Activated CD4-positive, alpha-beta memory T cell treated with anti-CD3 and anti-CD28 coated beads for 36 hours (primary cell): ENCODE measurements around the gene CNNM4. TPM values are rescaled to one million over a fixed set of nuclear protein-coding genes. Genes with fewer than 3 reads are reported as not detected.

Experiments
- CTCF ChIA-PET: fragments of 350-600 bp; sonication (Branson Sonifier 250); formaldehyde crosslinking; loops from one replicate; lab custom pipeline; 2021; ENCODE audit warnings: antibody characterized with exemption, inconsistent platforms; lab: Charles Lee
- POLR2A ChIA-PET: fragments of 350-600 bp; sonication (Branson Sonifier 250); formaldehyde crosslinking; loops from one replicate; lab custom pipeline; 2021; ENCODE audit warnings: antibody characterized with exemption; lab: Charles Lee
- DNase-seq: peaks from one replicate; pipeline ENCODE4 v3.0.0-alpha.2; 2020
- H3K27ac Mint-ChIP-seq: one replicate; pipeline ENCODE4 v1.8.0; 2021; ENCODE audit warnings: mixed read lengths
- H3K27me3 Mint-ChIP-seq: one replicate; pipeline ENCODE4 v1.8.0; 2021; ENCODE audit warnings: mixed read lengths
- H3K36me3 Mint-ChIP-seq: one replicate; pipeline ENCODE4 v1.8.0; 2021; ENCODE audit warnings: mixed read lengths
- H3K4me1 Mint-ChIP-seq: one replicate; pipeline ENCODE4 v1.8.0; 2021; ENCODE audit warnings: low read depth, mixed read lengths
- H3K4me3 Mint-ChIP-seq: one replicate; pipeline ENCODE4 v1.8.0; 2021; ENCODE audit warnings: mild to moderate bottlenecking, mixed read lengths
- H3K9me3 Mint-ChIP-seq: one replicate; pipeline ENCODE4 v1.8.0; 2021; ENCODE audit warnings: mixed read lengths
- intact Hi-C: fragments of 100-400 bp; cut with micrococcal nuclease; formaldehyde crosslinking; loops from one replicate; pipeline ENCODE4 v1.15.1; 2023
- total RNA-seq, 2 experiments: library from RNA; stranded (reverse); gene quantifications; one replicate each; pipeline ENCODE4 v1.2.3, GENCODE V29; 2021

Gene CNNM4
- total RNA-seq, 2 experiments from 2014 or later, result 7.5 to 8.2 TPM

- intact Hi-C loops, result loop anchor here (1.0 to 5.0 kb wide), 5 partner anchors 21 to 204 kb away; partner anchors contain the start of genes CNNM3, KANSL3 and LMAN2L
- H3K27me3 Mint-ChIP-seq, result no peaks in the 10 kb centered on the region
- H3K36me3 Mint-ChIP-seq, result no peaks in the 10 kb centered on the region
- peak overlapping the region; percentile 72 for H3K4me3 Mint-ChIP-seq
- no peaks in the 10 kb centered on the region for H3K9me3 Mint-ChIP-seq
- ChIA-PET CTCF (interaction anchor here (0.7 to 4.4 kb wide), 22 partner anchors 10 to 351 kb away, joined by 3 to 28 read pairs (median 4); partner anchors contain the start of genes ANKRD39, CNNM3, KANSL3 and LMAN2L), POLR2A (interaction anchor here (0.9 to 1.8 kb wide), 4 partner anchors 12 to 123 kb away, joined by 4 to 5 read pairs (median 4); partner anchors contain the start of genes CNNM3 and KANSL3)
- H3K4me1 Mint-ChIP-seq, result peaks cover 56% of the 10 kb centered on the region
- peak overlapping the region; percentile 78 for H3K27ac Mint-ChIP-seq
- DNase-seq, result no peak
Observed at GRCh38 chr2:96760986-96761832, 507 bp downstream of the CNNM4 start.

DNA sequence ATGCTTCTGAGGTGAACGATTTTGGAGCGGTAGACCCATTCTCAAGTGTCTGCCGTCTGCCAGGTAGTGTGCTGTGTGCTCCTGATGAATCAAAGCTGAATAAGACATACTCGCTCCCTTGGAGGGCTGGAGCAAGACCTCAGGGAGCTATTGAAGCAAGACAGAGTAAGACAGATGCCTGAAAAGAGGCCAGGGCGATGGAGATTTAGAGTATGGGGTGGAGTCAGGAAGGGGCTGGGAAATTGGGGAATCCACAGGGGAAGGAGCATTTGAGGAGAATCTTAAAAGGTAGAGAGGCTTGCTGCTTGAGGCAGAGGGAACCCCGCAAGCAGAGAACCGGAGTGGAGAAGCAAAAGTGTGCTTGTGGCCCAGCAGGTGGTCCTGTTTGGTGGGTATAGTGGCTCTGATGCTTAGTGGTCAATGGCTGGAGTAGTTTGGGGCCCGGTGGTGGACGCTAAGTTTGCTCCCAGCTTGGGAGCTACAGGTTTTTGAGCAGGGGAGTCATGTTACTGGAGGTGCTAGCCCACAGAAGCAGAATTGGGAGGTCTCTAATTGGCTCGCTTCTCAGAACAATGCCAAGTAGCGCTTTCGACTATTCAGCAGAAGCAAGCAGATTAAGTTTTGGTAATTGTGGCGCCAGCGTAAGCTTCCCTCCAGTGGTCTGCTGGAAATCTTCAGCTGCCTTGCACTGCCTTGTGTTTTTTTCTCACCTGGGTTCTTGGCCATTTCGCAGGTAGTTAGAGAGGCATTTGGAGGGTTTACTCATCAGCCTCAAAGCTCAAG is 2.0 kb downstream of the CNNM4 start:
- Mint-ChIP-seq H3K4me1 (peaks cover 61% of the 10 kb centered on the region), H3K9me3 (no peaks in the 10 kb centered on the region), H3K27me3 (no peaks in the 10 kb centered on the region), H3K4me3 (peak overlapping the region; percentile 72), H3K27ac (no peak overlapping the region), H3K36me3 (no peaks in the 10 kb centered on the region)
- no peak for DNase-seq
- ChIA-PET CTCF (interaction anchor here (0.6 to 4.4 kb wide), 17 partner anchors 12 to 355 kb away, joined by 3 to 28 read pairs (median 5); partner anchors contain the start of genes KANSL3 and LMAN2L), POLR2A (no interaction called here)
- intact Hi-C loops, result loop anchor here (5.0 kb wide), 2 partner anchors 55 to 205 kb away; partner anchors contain the start of gene CNNM3

GRCh38 chr2:96763511-96764252 is 3.0 kb downstream of the CNNM4 start:
- no peak overlapping the region for H3K27ac Mint-ChIP-seq
- no peaks in the 10 kb centered on the region for H3K36me3 Mint-ChIP-seq
- DNase-seq, result peak; percentile 28

DNA sequence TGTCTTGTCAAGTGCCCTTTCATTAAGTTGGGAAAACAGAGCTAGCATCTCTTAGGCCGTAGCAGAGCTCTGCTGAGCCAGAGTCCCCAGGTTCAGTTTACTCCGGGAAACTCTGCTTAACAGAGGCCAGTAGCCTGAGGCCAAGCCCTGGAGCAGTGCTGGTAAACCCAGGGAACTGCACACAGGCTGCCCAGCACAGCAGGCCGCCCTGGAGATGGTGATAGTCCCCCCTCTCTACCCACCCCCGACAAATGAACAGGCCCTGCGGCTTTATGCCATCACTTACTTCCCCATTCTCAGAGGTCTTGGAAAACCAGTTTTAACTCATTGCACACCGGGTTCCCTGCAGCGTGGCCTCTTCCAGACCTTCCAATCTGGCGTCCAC is 3.5 kb downstream of the CNNM4 start:
- intact Hi-C loops, result loop anchor here (5.0 kb wide), 2 partner anchors 53 to 207 kb away; partner anchors contain the start of gene CNNM3
- CTCF ChIA-PET, result interaction anchor here (1.0 to 2.1 kb wide), 7 partner anchors 10 to 422 kb away, joined by 3 to 15 read pairs (median 7); partner anchors contain the start of gene KANSL3
- DNase-seq, result no peak
- H3K4me3 Mint-ChIP-seq, result peak overlapping the region; percentile 42
- no peak overlapping the region for H3K27ac Mint-ChIP-seq
- no peaks in the 10 kb centered on the region for H3K9me3 Mint-ChIP-seq
- peaks cover 56% of the 10 kb centered on the region for H3K4me1 Mint-ChIP-seq
- no peaks in the 10 kb centered on the region for H3K36me3 Mint-ChIP-seq
- POLR2A ChIA-PET, result interaction anchor here (0.6 kb wide), 1 partner anchor 156 kb away, joined by 3 read pairs; no protein-coding TSS in a partner anchor
- H3K27me3 Mint-ChIP-seq, result no peaks in the 10 kb centered on the region

More at GRCh38 chr2:96763511-96764252, 3.0 kb downstream of the CNNM4 start:
- Mint-ChIP-seq H3K9me3 (no peaks in the 10 kb centered on the region), H3K4me1 (peaks cover 61% of the 10 kb centered on the region), H3K27me3 (no peaks in the 10 kb centered on the region), H3K4me3 (peak overlapping the region; percentile 72)
- CTCF ChIA-PET, result interaction anchor here (0.6 to 2.1 kb wide), 14 partner anchors 11 to 422 kb away, joined by 3 to 15 read pairs (median 4); partner anchors contain the start of gene KANSL3
- intact Hi-C loops, result loop anchor here (5.0 kb wide), 2 partner anchors 54 to 206 kb away; partner anchors contain the start of gene CNNM3
- POLR2A ChIA-PET, result interaction anchor here (0.6 kb wide), 1 partner anchor 1863 kb away, joined by 3 read pairs; no protein-coding TSS in a partner anchor

GRCh38 chr2:96767135-96767871 is 6.6 kb downstream of the CNNM4 start:
- H3K4me3 Mint-ChIP-seq, result no peak overlapping the region
- no peak for DNase-seq
- H3K9me3 Mint-ChIP-seq, result no peaks in the 10 kb centered on the region
- CTCF ChIA-PET, result interaction anchor here (1.0 kb wide), 1 partner anchor 34 kb away, joined by 3 read pairs; no protein-coding TSS in a partner anchor
- H3K36me3 Mint-ChIP-seq, result no peaks in the 10 kb centered on the region
- POLR2A ChIA-PET, result interaction anchor here (0.6 kb wide), 1 partner anchor 12 kb away, joined by 3 read pairs; no protein-coding TSS in a partner anchor
- intact Hi-C loops, result no loop called here
- H3K27me3 Mint-ChIP-seq, result no peaks in the 10 kb centered on the region
- peaks cover 32% of the 10 kb centered on the region for H3K4me1 Mint-ChIP-seq
- no peak overlapping the region for H3K27ac Mint-ChIP-seq

DNA sequence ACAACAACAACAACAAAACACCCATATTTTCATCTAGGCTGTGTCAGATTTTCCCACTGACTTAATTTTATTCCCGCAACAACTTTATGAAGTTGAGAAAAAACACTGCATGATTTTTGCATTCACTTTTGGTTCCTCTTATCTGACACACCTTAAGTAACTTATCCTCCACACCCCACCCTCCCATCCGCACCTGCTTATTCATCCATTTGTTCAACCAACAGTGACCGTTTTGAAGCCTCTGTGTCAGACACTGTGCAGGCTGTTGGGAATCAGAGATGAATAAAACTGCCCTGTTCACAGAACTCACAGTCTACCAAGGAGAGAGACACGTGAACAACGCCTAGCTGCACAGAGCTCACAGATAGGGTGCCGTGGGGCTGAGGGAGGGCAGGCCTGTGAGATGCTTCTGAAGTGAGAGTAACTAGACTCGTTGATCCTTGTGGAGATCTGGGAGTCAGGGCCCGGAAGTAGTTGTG is 7.4 kb downstream of the CNNM4 start:
- intact Hi-C loops, result no loop called here
- H3K4me1 Mint-ChIP-seq, result peaks cover 31% of the 10 kb centered on the region
- POLR2A ChIA-PET, result interaction anchor here (0.6 kb wide), 1 partner anchor 11 kb away, joined by 3 read pairs; no protein-coding TSS in a partner anchor
- no peak overlapping the region for H3K4me3 Mint-ChIP-seq
- H3K27me3 Mint-ChIP-seq, result no peaks in the 10 kb centered on the region
- no peaks in the 10 kb centered on the region for H3K9me3 Mint-ChIP-seq
- DNase-seq, result no peak
- CTCF ChIA-PET, result no interaction called here
- no peak overlapping the region for H3K27ac Mint-ChIP-seq
- H3K36me3 Mint-ChIP-seq, result no peaks in the 10 kb centered on the region

GRCh38 chr2:96769814-96770213 is 9.1 kb downstream of the CNNM4 start:
- no peak for DNase-seq
- ChIA-PET POLR2A (no interaction called here), CTCF (interaction anchor here (0.6 to 1.0 kb wide), 2 partner anchors 10 to 46 kb away, joined by 3 to 5 read pairs; partner anchors contain the start of gene CNNM3)
- Mint-ChIP-seq H3K27me3 (no peaks in the 10 kb centered on the region), H3K27ac (no peak overlapping the region), H3K4me3 (no peak overlapping the region), H3K36me3 (no peaks in the 10 kb centered on the region), H3K9me3 (no peaks in the 10 kb centered on the region), H3K4me1 (peaks cover 23% of the 10 kb centered on the region)
- intact Hi-C loops, result no loop called here

GRCh38 chr2:96770442-96771202 is 9.9 kb downstream of the CNNM4 start:
- Mint-ChIP-seq H3K36me3 (no peaks in the 10 kb centered on the region), H3K9me3 (no peaks in the 10 kb centered on the region), H3K27me3 (no peaks in the 10 kb centered on the region), H3K27ac (no peak overlapping the region), H3K4me1 (peaks cover 25% of the 10 kb centered on the region), H3K4me3 (no peak overlapping the region)
- POLR2A ChIA-PET, result no interaction called here
- no peak for DNase-seq
- intact Hi-C loops, result no loop called here
- CTCF ChIA-PET, result interaction anchor here (1.2 kb wide), 1 partner anchor 9 kb away, joined by 3 read pairs; no protein-coding TSS in a partner anchor

DNA sequence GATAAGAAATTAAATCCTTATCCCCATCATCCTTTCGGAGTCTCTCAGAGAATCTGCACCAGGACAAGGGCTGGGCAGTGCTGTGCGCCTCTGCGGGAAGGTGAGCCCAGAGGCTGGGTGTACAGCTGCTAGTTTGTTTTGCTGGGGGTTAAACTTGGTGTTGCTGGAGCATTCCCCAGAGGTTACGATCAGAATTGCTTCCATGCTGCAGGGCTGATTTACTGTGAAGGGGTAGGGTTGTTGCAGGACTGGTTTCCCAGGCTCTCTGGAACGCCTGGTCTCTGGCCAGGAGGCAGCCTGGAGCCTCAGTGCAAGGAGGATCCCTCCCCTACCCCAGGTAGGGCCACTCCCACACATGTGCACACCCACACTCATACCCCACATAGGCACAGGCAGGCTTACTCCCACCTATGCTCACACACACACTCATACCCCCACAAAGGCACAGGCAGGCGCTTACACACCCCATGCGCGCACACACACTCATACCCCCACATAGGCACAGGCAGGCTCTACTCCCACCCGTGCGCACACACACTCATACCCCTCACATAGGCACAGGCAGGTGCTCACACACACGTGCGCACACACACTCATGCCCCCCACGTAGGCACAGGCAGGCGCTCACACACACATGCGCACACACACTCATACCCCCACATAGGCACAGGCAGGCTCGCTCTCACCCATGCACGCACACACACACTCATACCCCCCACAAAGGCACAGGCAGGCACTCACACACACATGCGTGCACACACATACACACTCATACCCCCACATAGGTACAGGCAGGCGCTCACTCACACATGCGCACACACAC is 11.3 kb downstream of the CNNM4 start:
- ChIA-PET POLR2A (no interaction called here), CTCF (interaction anchor here (1.2 kb wide), 1 partner anchor 11 kb away, joined by 3 read pairs; no protein-coding TSS in a partner anchor)
- Mint-ChIP-seq H3K27me3 (no peaks in the 10 kb centered on the region), H3K4me1 (peaks cover 18% of the 10 kb centered on the region), H3K4me3 (no peak overlapping the region), H3K36me3 (no peaks in the 10 kb centered on the region), H3K9me3 (no peaks in the 10 kb centered on the region), H3K27ac (no peak overlapping the region)
- DNase-seq, result no peak
- intact Hi-C loops, result no loop called here
